ENCODE measurements around the gene LDLRAD4.

Gene LDLRAD4

DNA sequence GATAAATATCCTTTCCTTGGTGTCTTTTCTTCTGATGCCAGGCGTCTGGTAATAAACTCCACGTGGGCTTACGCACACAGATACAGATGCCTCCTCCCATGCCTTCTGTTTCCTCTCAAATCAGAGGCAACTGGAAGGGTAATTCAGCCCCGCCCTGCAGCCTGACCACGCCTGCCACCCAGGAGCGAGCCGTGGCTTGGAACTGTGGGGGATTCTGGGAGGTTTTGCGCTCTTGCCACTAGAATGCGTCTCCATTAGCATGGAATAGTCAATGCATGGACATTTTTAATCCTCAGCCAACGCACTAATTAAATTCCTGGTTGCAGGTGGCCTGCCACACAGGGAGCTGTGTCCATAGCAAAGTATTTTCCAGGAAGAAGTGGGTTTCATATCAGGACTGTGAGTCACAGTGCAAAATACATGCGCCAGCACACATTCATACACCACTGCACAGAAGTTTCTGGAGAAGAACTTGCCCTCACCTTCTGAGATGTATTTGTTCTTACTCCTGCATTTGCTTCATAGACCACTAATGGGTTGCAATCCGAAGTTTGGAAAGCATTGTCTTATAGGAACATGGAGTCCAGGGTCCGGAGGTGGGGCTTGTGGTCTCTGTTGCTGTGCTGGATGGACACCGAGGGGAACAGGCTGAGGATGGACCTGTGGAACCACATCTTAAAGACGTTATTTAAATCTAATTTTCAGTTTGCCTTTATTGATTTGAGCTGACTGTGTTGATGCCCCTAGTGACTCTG, 151.4 kb downstream of the LDLRAD4 start:
- no peak for DNase-seq (ENCODE audit: low read depth in 3 of 3)

GRCh38 chr18:13370995-13371625, 152.6 kb downstream of the LDLRAD4 start:
- no peak for DNase-seq (ENCODE audit: low read depth in 3 of 3)

- DNase-seq (ENCODE audit: low read depth in 3 of 3) = no peak
Observed at GRCh38 chr18:13371689-13372418, 153.3 kb downstream of the LDLRAD4 start.

- DNase-seq (ENCODE audit: low read depth in 3 of 3) = no peak
Observed at GRCh38 chr18:13372531-13372951, 154.0 kb downstream of the LDLRAD4 start.

GRCh38 chr18:13374096-13374467, 155.5 kb downstream of the LDLRAD4 start:
- DNase-seq (ENCODE audit: low read depth in 3 of 3) = no peak

DNA sequence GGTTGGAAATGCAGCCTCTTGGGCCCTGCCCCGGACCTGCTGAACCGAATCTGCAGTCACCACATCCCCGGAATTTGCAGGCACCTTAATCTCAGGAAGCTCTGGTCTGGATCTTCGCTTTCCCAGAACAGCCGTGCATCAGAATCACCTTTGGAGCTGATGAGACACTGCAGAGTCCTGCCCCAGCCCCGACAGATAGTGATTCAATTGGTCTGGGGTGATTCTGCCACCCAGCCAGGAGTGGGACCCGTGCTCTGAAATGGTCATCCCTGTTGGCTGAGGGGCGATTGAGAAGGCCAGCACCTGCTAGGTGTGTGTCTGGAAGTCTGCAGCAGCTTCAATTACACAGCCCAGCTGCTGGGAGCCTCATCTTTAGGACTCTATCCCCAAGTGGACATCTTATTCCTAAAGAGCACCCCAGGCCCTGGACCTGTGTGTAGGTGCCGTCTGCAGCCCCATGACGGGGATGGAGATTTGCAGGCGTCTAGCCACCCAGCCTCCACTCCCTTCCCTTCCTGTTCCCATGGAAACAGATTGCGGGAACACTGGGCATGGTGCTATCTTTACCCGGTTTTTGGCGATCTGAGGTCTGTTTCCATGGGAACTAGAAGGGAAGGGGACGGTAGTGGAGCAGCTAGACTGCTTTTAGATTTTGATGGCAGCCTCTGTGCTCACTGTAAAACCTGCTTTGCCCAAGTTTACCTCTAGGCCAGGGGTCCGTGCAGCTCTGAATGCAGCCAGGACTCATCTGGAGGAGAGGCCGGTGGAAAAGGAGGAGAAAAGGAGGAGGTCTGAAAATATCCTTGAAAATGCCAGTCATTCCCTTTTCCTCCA, 156.1 kb downstream of the LDLRAD4 start:
- DNase-seq (ENCODE audit: low read depth in 3 of 3) = no peak

GRCh38 chr18:13375302-13376255, 157.0 kb downstream of the LDLRAD4 start:
- peak; percentile 41 to 65 (median 59) for DNase-seq (ENCODE audit: low read depth in 3 of 3)

- peak in 2 of 3 experiments; percentile 26 to 28 for DNase-seq (ENCODE audit: low read depth in 3 of 3)
Observed at GRCh38 chr18:13376298-13376840, 157.8 kb downstream of the LDLRAD4 start.

DNA sequence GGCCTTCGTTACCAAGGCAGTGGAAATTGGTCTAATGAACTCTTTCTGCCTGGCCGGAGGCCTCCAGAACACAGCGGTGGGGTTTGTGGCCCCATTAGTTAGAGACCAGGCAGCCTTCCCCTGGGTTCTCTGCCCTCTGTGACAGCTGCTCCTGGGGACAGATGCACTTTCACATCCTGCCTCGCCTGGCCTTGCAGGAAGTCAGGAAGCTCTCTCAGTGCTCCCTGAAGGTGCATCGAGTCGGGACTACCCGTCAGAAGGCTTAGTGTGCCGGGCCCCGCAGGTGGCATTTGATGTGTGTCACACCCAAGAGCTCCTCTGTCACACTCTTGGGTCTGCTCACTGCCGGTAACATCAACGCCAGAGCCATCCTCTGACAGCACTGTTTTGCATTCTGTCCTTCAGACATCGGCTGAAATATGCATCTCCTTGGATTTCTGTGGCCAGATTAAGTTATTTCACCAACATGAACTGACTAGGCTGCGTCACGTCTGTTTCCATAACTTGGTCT, 158.3 kb downstream of the LDLRAD4 start:
- peak; percentile 38 to 52 (median 44) for DNase-seq (ENCODE audit: low read depth in 3 of 3)

DNA sequence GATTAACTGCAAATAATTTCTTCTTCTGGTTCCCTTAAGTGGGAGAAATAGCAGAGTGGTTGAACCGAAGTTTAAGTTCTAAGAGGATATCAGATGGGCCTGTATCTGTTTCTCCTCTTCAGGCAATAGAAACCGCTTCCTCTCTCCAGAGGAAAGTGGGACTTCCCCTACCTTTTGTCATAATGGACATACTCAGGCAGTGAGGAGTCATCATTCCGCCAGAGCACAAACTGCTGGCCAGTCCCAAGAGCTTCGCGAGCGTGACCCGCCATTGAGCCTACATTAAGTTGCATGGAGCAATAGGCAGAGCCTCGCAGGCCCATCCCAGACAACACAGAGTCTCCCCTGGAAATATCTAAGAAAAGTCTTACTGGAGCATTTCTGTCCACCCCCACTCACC, 158.9 kb downstream of the LDLRAD4 start:
- DNase-seq (ENCODE audit: low read depth in 3 of 3) = no peak

DNA sequence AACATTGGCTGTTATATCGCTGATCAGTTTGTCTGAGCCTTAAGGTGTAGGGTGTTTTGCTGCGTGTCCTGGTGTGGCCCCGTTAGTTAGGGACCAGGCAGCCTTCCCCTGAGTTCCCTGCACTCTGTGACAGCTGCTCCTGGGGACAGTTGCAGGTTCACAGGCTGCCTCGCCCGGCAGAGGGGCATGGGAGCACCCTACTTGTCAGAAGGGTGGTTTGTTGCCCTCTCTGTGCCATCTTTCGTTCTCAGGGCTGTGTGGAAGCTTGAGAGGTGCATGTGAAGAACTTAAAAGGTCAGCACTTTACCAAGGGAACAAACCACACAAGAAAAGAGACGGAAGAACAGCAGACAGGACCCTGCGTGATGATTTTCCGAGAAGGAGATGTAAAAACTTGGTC, 159.6 kb downstream of the LDLRAD4 start:
- DNase-seq (ENCODE audit: low read depth in 3 of 3) = no peak

DNA sequence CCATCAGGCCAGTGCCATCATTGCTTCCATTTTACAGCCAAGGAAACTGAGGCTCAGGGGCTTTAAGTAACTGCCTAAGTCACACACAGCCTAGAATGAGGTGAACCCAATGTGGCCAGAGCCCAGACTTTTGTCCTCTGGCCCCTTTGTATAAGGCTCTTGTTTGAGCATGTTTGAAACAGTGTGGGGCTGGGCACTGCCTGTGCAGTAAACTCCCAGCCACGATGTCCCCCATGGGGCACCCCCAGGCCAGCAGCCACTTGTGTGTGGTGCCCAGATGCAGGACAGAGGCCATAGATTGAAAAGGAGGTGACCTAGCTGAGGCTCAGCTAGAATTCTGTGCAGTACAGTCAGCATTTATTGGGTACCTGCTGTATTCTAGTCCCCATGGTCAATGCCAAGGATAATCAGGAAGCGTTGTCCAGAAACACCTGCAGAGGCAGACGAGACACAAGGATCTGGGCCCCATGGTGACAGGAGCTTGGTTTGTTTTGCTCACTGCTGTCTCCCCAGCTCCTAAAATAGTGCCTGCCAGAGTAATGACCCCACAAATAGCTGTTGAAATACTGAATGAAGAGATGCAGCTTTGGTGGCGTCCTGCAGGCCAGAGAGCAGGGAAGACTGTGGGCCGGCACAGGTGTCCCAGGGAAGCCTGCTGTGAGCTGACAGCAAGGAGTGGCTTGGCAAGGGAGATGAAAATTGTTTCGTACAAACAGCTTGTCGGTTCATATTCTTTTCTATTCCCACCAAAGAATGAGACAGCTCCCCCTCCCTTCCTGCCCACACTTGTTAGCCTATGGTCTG, 160.7 kb downstream of the LDLRAD4 start:
- no peak for DNase-seq (ENCODE audit: low read depth in 3 of 3)

- no peak for DNase-seq (ENCODE audit: low read depth in 3 of 3)
Observed at GRCh38 chr18:13379930-13380690, 161.6 kb downstream of the LDLRAD4 start.

GRCh38 chr18:13380691-13381070, 162.1 kb downstream of the LDLRAD4 start:
- DNase-seq (ENCODE audit: low read depth in 3 of 3) = no peak

DNA sequence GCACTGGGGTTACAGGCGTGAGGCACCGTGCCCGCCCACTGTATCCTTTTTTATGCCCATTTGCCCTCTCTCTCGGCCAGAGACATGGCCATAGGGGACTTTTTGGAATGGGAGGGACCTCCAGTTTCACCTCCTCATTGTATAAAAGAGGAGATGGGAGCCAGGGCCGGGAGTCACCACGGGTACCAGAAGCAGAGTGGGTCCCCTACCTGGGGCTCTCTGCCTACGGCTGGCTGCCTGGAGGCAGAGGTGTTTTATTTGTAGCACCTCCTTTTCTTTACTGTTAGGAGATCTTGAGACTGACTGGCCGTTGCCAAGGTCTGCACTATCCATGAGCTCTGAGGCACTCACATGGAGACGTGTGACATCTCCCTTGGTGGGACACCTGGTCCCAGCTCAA, 162.8 kb downstream of the LDLRAD4 start:
- DNase-seq (ENCODE audit: low read depth in 3 of 3) = no peak

DNA sequence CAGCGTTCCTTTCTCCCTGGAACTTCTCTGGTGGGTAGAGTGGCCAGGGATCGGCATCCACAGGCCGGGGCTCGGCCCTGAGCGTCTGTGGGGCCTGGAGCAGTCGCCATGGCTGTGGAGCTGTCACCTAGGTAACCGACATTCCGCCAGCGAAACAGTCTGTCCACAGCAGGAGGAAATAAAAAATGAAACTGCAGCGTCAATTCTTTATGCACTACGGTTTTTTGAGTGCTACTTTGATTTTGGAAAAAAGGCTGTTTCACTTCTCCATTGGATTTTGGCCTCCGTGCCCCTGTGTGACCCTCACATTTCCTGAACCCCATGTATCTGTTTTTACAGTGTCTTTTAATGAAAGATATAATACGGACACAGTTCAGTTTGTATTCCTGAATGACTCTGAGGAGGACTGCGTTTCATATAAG, 163.4 kb downstream of the LDLRAD4 start:
- DNase-seq (ENCODE audit: low read depth in 3 of 3) = no peak

DNA sequence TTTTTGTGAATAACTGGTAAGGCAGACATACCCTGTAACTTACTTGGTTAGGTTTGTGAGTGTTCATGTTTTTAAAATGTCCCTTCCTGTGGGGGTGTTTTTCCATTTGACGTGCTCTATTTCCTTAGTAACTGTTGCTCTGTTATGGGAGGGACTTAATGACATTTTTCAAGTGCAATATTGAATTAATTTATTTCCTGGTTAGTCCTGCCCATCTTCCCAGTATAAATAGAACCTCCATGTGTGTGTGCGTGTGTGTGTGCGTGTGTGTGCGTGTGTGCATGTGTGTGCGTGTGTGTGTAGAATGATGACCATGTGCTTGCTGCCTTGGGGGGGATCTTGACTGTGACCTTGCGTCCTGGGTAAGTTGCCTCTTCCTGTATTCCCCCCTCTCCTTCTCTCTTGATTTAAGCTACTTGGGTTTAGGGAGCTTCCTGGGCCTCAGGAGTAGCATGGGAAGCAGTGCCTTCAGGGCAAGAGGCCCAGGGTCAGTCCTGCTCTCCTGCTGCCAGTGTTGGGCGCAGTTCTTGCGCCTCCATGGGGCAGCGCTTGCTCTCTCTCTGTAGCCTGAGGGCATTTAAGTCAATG, 163.9 kb downstream of the LDLRAD4 start:
- DNase-seq (ENCODE audit: low read depth in 3 of 3) = no peak
